Mesendoderm (in vitro differentiated cells): Measurements from ENCODE around the gene STK17A.
A peak's percentile ranks its signal among the peaks of the same experiment; 100 is the strongest.
"Not testable (repeated sequence)": the region's sequence is repeated elsewhere in the genome, so short reads cannot be mapped to it uniquely, and the experiment has no call there.

ENCODE experiments used
- DNase-seq: peaks from one replicate; pipeline ENCODE4 v3.0.0; 2013
- H2AK5ac ChIP-seq: 2 replicates; pipeline ENCODE4 v1.6.1; 2013; ENCODE audit warnings: low read length, inconsistent platforms
- H2BK120ac ChIP-seq: 2 replicates; pipeline ENCODE4 v1.6.1; 2013; ENCODE audit warnings: low read depth, mild to moderate bottlenecking, low read length, moderate library complexity, mixed read lengths
- H2BK15ac ChIP-seq: replicated peaks from 2 replicates; pipeline ENCODE4 v1.6.1; 2013; ENCODE audit warnings: low read depth, mild to moderate bottlenecking, moderate library complexity
- H2BK5ac ChIP-seq: 2 replicates; pipeline ENCODE4 v1.6.1; 2013; ENCODE audit warnings: low read length, inconsistent platforms
- H3K18ac ChIP-seq: 2 replicates; pipeline ENCODE4 v1.6.1; 2013; ENCODE audit warnings: mild to moderate bottlenecking, low read length, mixed read lengths
- H3K23ac ChIP-seq: one replicate; pipeline ENCODE4 v1.6.1; 2013; ENCODE audit warnings: low read length
- H3K27ac ChIP-seq: 2 replicates; pipeline ENCODE4 v1.5.1; 2013; ENCODE audit warnings: low read depth, mild to moderate bottlenecking, inconsistent platforms, low read length, moderate library complexity
- H3K27me3 ChIP-seq: 2 replicates; pipeline ENCODE4 v1.6.1; 2013; ENCODE audit warnings: low read length, control low read depth, mild to moderate bottlenecking, inconsistent platforms; ENCODE audit not compliant: insufficient read depth, poor library complexity
- H3K36me3 ChIP-seq: 2 replicates; pipeline ENCODE4 v1.6.1; 2013; ENCODE audit warnings: low read length, inconsistent platforms; ENCODE audit not compliant: control insufficient read depth, insufficient read depth
- H3K4ac ChIP-seq: one replicate; pipeline ENCODE4 v1.6.1; 2013; ENCODE audit warnings: low read depth, mild to moderate bottlenecking, low read length, moderate library complexity
- H3K4me1 ChIP-seq: 2 replicates; pipeline ENCODE4 v1.6.1; 2013; ENCODE audit warnings: low read depth, low read length, inconsistent platforms; ENCODE audit not compliant: control insufficient read depth
- H3K4me2 ChIP-seq: 2 replicates; pipeline ENCODE4 v1.6.1; 2013; ENCODE audit warnings: low read length
- H3K4me3 ChIP-seq: 2 replicates; pipeline ENCODE4 v1.5.1; 2013; ENCODE audit warnings: mild to moderate bottlenecking, low read length
- H3K56ac ChIP-seq: one replicate; pipeline ENCODE4 v1.6.1; 2013; ENCODE audit warnings: low read length
- H3K79me1 ChIP-seq: 2 replicates; pipeline ENCODE4 v1.6.1; 2013; ENCODE audit warnings: low read length, inconsistent platforms
- H3K79me2 ChIP-seq: 2 replicates; pipeline ENCODE4 v1.6.1; 2013; ENCODE audit warnings: mild to moderate bottlenecking, low read length; ENCODE audit not compliant: control insufficient read depth, insufficient read depth
- H3K9ac ChIP-seq: 2 replicates; pipeline ENCODE4 v1.6.1; 2013; ENCODE audit warnings: low read length, inconsistent platforms
- H4K5ac ChIP-seq: one replicate; pipeline ENCODE4 v1.6.1; 2013; ENCODE audit warnings: low read length
- H4K8ac ChIP-seq: one replicate; pipeline ENCODE4 v1.6.1; 2013; ENCODE audit warnings: low read depth, mild to moderate bottlenecking, control low read depth, low read length, moderate library complexity
- WGBS: extraction: QIAGEN DNeasy Blood & Tissue Kit; methylation state at CpG from one replicate; pipeline ENCODE4 v1.1.7; 2013; ENCODE audit warnings: low lambda C conversion rate, missing lambda C conversion rate; ENCODE audit not compliant: insufficient coverage; ENCODE audit errors: extremely low coverage; 5-methylcytosine and 5-hydroxymethylcytosine counted together

Gene STK17A

GRCh38 chr7:43625453-43625852, 42.5 kb downstream of the STK17A start:
- H3K4ac ChIP-seq: no peak overlapping the region

GRCh38 chr7:43625980-43626379, 43.1 kb downstream of the STK17A start:
- Histone ChIP-seq H3K79me1 (no peaks in the 10 kb centered on the region), H3K4me2 (no peak overlapping the region), H3K27me3 (no peaks in the 10 kb centered on the region), H2BK5ac (no peak overlapping the region), H3K36me3 (peaks cover 2% of the 10 kb centered on the region), H2BK15ac (no peak overlapping the region), H4K5ac (no peak overlapping the region), H3K4me1 (no peaks in the 10 kb centered on the region), H2AK5ac (no peak overlapping the region), H3K4ac (no peak overlapping the region), H3K56ac (no peak overlapping the region), H4K8ac (no peak overlapping the region), H3K23ac (no peak overlapping the region), H2BK120ac (no peak overlapping the region), H3K18ac (no peak overlapping the region), H3K79me2 (no peaks in the 10 kb centered on the region), H3K9ac (no peak overlapping the region), H3K4me3 (no peak overlapping the region), H3K27ac (no peak overlapping the region)
- DNase-seq: no peak
- WGBS: no CpG with 5 or more reads among the region's 4 CpGs

More at GRCh38 chr7:43625453-43625852, 42.5 kb downstream of the STK17A start:
- no peak overlapping the region for H2AK5ac ChIP-seq
- no peak overlapping the region for H4K8ac ChIP-seq
- H3K79me2 ChIP-seq: no peaks in the 10 kb centered on the region
- no peak overlapping the region for H3K18ac ChIP-seq
- no peaks in the 10 kb centered on the region for H3K4me1 ChIP-seq
- no peaks in the 10 kb centered on the region for H3K27me3 ChIP-seq
- no peak overlapping the region for H4K5ac ChIP-seq
- no peak overlapping the region for H3K4me3 ChIP-seq
- no peak overlapping the region for H3K23ac ChIP-seq
- DNase-seq: peak; percentile 50
- H3K36me3 ChIP-seq: peaks cover 2% of the 10 kb centered on the region
- H3K4me2 ChIP-seq: no peak overlapping the region
- H3K79me1 ChIP-seq: no peaks in the 10 kb centered on the region
- no peak overlapping the region for H2BK15ac ChIP-seq
- no peak overlapping the region for H2BK120ac ChIP-seq
- no peak overlapping the region for H3K9ac ChIP-seq
- no peak overlapping the region for H3K27ac ChIP-seq
- no peak overlapping the region for H2BK5ac ChIP-seq
- no peak overlapping the region for H3K56ac ChIP-seq

- Histone ChIP-seq H3K36me3 (peaks cover 2% of the 10 kb centered on the region), H2BK5ac (no peak overlapping the region), H2BK120ac (no peak overlapping the region), H3K4ac (no peak overlapping the region), H2AK5ac (no peak overlapping the region), H3K9ac (no peak overlapping the region), H3K4me3 (no peak overlapping the region), H3K18ac (no peak overlapping the region), H2BK15ac (no peak overlapping the region), H4K5ac (no peak overlapping the region), H3K23ac (no peak overlapping the region), H3K4me2 (no peak overlapping the region), H3K27ac (no peak overlapping the region), H3K56ac (no peak overlapping the region), H3K27me3 (no peaks in the 10 kb centered on the region), H3K4me1 (no peaks in the 10 kb centered on the region), H4K8ac (no peak overlapping the region), H3K79me2 (no peaks in the 10 kb centered on the region), H3K79me1 (no peaks in the 10 kb centered on the region)
- no peak for DNase-seq
- no CpG with 5 or more reads among the region's 2 CpGs for WGBS
Observed at GRCh38 chr7:43626695-43627094, 43.8 kb downstream of the STK17A start.

- H4K8ac ChIP-seq, H3K4me3 ChIP-seq, H3K4me2 ChIP-seq, H2AK5ac ChIP-seq, H3K36me3 ChIP-seq, H3K9ac ChIP-seq, H3K4ac ChIP-seq, H3K79me2 ChIP-seq, H3K56ac ChIP-seq, H3K27me3 ChIP-seq, H4K5ac ChIP-seq, H3K79me1 ChIP-seq, H3K18ac ChIP-seq, H2BK120ac ChIP-seq, H2BK15ac ChIP-seq, H3K23ac ChIP-seq, H3K27ac ChIP-seq, H3K4me1 ChIP-seq, H2BK5ac ChIP-seq, DNase-seq: not testable (repeated sequence)
- WGBS: no CpG with 5 or more reads among the region's 3 CpGs
Observed at GRCh38 chr7:43627798-43628197, 44.9 kb downstream of the STK17A start.

DNA sequence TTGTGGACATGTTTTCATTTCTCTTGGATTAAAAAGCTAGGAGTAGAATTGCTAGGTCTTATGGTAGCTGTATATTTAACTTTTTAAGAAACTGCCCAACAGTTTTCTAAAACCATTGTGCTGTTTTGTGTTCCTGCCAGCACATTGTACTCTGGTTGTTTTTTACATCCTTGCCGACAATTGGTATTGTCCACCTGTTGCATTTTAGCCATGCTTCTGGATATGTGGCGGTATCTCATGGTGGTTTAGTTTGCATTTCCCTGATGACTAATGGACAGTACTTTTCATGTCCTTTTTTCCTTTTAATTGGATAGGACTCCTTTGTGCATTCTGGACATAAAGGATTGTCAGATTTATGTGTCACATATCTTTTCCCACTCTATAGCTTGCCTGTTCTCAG, 45.5 kb downstream of the STK17A start:
- Histone ChIP-seq H3K27me3 (no peaks in the 10 kb centered on the region), H3K4ac (no peak overlapping the region), H3K79me2 (no peaks in the 10 kb centered on the region), H3K18ac (no peak overlapping the region), H3K4me1 (no peaks in the 10 kb centered on the region), H2AK5ac (no peak overlapping the region), H3K27ac (no peak overlapping the region), H2BK15ac (no peak overlapping the region), H3K4me3 (no peak overlapping the region), H4K8ac (no peak overlapping the region), H3K9ac (no peak overlapping the region), H3K23ac (no peak overlapping the region), H3K79me1 (no peaks in the 10 kb centered on the region), H4K5ac (no peak overlapping the region), H3K36me3 (peaks cover 2% of the 10 kb centered on the region), H3K56ac (no peak overlapping the region), H2BK120ac (no peak overlapping the region), H2BK5ac (no peak overlapping the region), H3K4me2 (no peak overlapping the region)
- no peak for DNase-seq
- WGBS: no CpG with 5 or more reads among the region's 2 CpGs

- Histone ChIP-seq H3K4me3 (no peak overlapping the region), H2AK5ac (no peak overlapping the region), H4K5ac (no peak overlapping the region), H3K4me1 (no peaks in the 10 kb centered on the region), H3K18ac (no peak overlapping the region), H2BK120ac (no peak overlapping the region), H4K8ac (no peak overlapping the region), H3K9ac (no peak overlapping the region), H3K79me2 (no peaks in the 10 kb centered on the region), H3K56ac (no peak overlapping the region), H3K4me2 (no peak overlapping the region), H3K79me1 (no peaks in the 10 kb centered on the region), H3K4ac (no peak overlapping the region), H3K27me3 (no peaks in the 10 kb centered on the region), H3K23ac (no peak overlapping the region), H2BK15ac (no peak overlapping the region), H3K27ac (no peak overlapping the region), H3K36me3 (peaks cover 3% of the 10 kb centered on the region), H2BK5ac (no peak overlapping the region)
- no peak for DNase-seq
- no CpG with 5 or more reads among the region's 6 CpGs for WGBS
Observed at GRCh38 chr7:43629857-43630256, 46.9 kb downstream of the STK17A start.
